HepG2 (cell line): ENCODE data around the gene TEAD3. TPM values are rescaled to one million over a fixed set of nuclear protein-coding genes. Genes with fewer than 3 reads are reported as not detected.

Experiments
- ATAC-seq: fragments of 200-7000 bp; cut with Tn5 transposase; 3 replicates; pipeline ENCODE4 v1.9.1; 2020; ENCODE audit warnings: mild to moderate bottlenecking, moderate library complexity
- BruUV-seq: library from RNA; stranded (reverse); fragments of 400-500 nt; replicated peaks from 2 replicates; lab custom pipeline; 2021; lab: Mats Ljungman, UMichigan
- CTCF ChIA-PET: fragments of 300-600 bp; formaldehyde crosslinking; extraction: SDS; loops from one replicate; lab custom pipeline; 2021; ENCODE audit warnings: low total read pairs, inconsistent platforms, low intra/inter-chr PET ratio; lab: Yijun Ruan, JAX
- POLR2A ChIA-PET: fragments of 350-600 bp; sonication (Branson Sonifier 250); formaldehyde crosslinking; loops from one replicate; lab custom pipeline; 2020; ENCODE audit warnings: antibody characterized with exemption, inconsistent platforms; lab: Yijun Ruan, JAX
- DNase-seq: peaks from one replicate; pipeline ENCODE4 v3.0.0-alpha.2; 2015; ENCODE audit warnings: low spot score
- FAIRE-seq: peaks from 3 replicates; lab custom pipeline; 2011; peaks lifted over from hg19 to GRCh38; lab: Jason Lieb, UNC
- H2AFZ ChIP-seq: one replicate; pipeline ENCODE4 v1.6.1; 2011; ENCODE audit warnings: low read length, inconsistent platforms
- H3K27ac ChIP-seq: fragments of 300-600 bp; 3 replicates; pipeline ENCODE4 v1.8.0; 2011; ENCODE audit warnings: mixed run types, mild to moderate bottlenecking, mixed read lengths, low read length, inconsistent platforms; ENCODE audit not compliant: insufficient read depth; ENCODE audit errors: extremely low read length
- H3K27me3 ChIP-seq, 2 experiments: fragments of 200-600 bp in 1 of 2; 2 replicates in 1 of 2; 3 replicates in 1 of 2; pipeline versions ENCODE4 v1.6.0 to v1.8.0; 2011; ENCODE audit warnings: low read length in 2 of 2, mild to moderate bottlenecking in 2 of 2, moderate library complexity in 2 of 2, inconsistent platforms in 1 of 2; ENCODE audit not compliant: insufficient read depth in 2 of 2, control insufficient read depth in 1 of 2
- H3K36me3 ChIP-seq, 2 experiments: fragments of 200-600 bp in 1 of 2; replicated peaks in 1 of 2; 2 replicates in 1 of 2; 3 replicates in 1 of 2; pipeline versions ENCODE4 v1.5.1 to v1.8.0; 2011; ENCODE audit warnings: low read length in 2 of 2, inconsistent platforms in 1 of 2; ENCODE audit not compliant: insufficient read depth in 2 of 2, control insufficient read depth in 1 of 2
- H3K4me1 ChIP-seq: 2 replicates; pipeline ENCODE4 v1.5.1; 2012; ENCODE audit warnings: low read length, inconsistent platforms; ENCODE audit not compliant: insufficient read depth
- H3K4me2 ChIP-seq: 2 replicates; pipeline ENCODE4 v1.6.0; 2011; ENCODE audit warnings: low read depth, low read length, inconsistent platforms
- H3K4me3 ChIP-seq, 3 experiments: fragments of 200-600 bp in 1 of 3; sonication (generic), shearing (Covaris generic) in 1 of 3; replicated peaks in 1 of 3; 2 replicates each; pipeline ENCODE4 v1.5.1; 2011 to 2016; ENCODE audit warnings: low read length in 3 of 3, inconsistent platforms in 2 of 3, low read depth in 2 of 3, mild to moderate bottlenecking in 2 of 3, control low read depth in 1 of 3, mixed read lengths in 1 of 3; ENCODE audit not compliant: insufficient read depth in 1 of 3
- H3K79me2 ChIP-seq: one replicate; pipeline ENCODE4 v1.6.1; 2011; ENCODE audit warnings: low read length, inconsistent platforms; ENCODE audit not compliant: insufficient read depth
- H3K9ac ChIP-seq: 2 replicates; pipeline ENCODE4 v1.6.0; 2011; ENCODE audit warnings: mild to moderate bottlenecking, low read depth, low read length, inconsistent platforms; ENCODE audit not compliant: insufficient read depth
- H3K9me3 ChIP-seq: 2 replicates; pipeline ENCODE4 v1.5.1; 2012; ENCODE audit warnings: mild to moderate bottlenecking, low read length
- H4K20me1 ChIP-seq: 2 replicates; pipeline ENCODE4 v1.6.0; 2011; ENCODE audit warnings: inconsistent platforms, mild to moderate bottlenecking, low read length, moderate library complexity; ENCODE audit not compliant: insufficient read depth
- HNRNPL ChIP-seq: fragments of 200-400 bp; formaldehyde crosslinking; IDR thresholded peaks from 2 replicates; pipeline ENCODE4 v1.6.1; 2017; ENCODE audit warnings: mild to moderate bottlenecking, low read depth, low read length
- NFATC3 ChIP-seq: sonication (generic); formaldehyde crosslinking; IDR thresholded peaks from 2 replicates; pipeline ENCODE4 v1.5.1; 2020; ENCODE audit warnings: mild to moderate bottlenecking, missing genetic modification reagents
- ZNF251 ChIP-seq: sonication (generic); formaldehyde crosslinking; IDR thresholded peaks from 2 replicates; pipeline ENCODE4 v1.9.0; 2021; ENCODE audit warnings: mild to moderate bottlenecking, missing genetic modification reagents
- ZNF501 ChIP-seq: sonication (generic); formaldehyde crosslinking; IDR thresholded peaks from 2 replicates; pipeline ENCODE4 v1.5.1; 2020; ENCODE audit warnings: mild to moderate bottlenecking, moderate library complexity, missing genetic modification reagents
- whole genome bisulfite sequencing: methylation state at CpG from one replicate; pipeline ENCODE4 v1.1.6; 2017; ENCODE audit warnings: low lambda C conversion rate; 5-methylcytosine and 5-hydroxymethylcytosine counted together
- in situ Hi-C: cut with HindIII; loops from 2 replicates; pipeline ENCODE4 v1.10.0; 2017; ENCODE audit warnings: low pct_unique_long_range_greater_than_20kb; ENCODE audit not compliant: extremely low pct_ligation_motif_present
- intact Hi-C: fragments of 100-400 bp; cut with micrococcal nuclease; formaldehyde crosslinking; loops from one replicate; pipeline ENCODE4 v1.10.0; 2022; ENCODE audit not compliant: unreplicated experiment
- polyA plus RNA-seq, 8 experiments: library from polyadenylated mRNA; depleted of rRNA in 3 of 8; stranded (reverse) in 7 of 8; unstranded in 1 of 8; fragments of >200 nt; fragmentation: Illumina TruSeq in 4 of 8; extraction: Trizol in 4 of 8; gene quantifications; 2 replicates each; pipeline versions ENCODE4 v1.2.1 to v1.2.3, GENCODE V29; 2011 to 2016; ENCODE audit warnings: low read depth in 4 of 8, missing spikeins in 1 of 8, mixed read lengths in 1 of 8; ENCODE audit not compliant: insufficient read depth in 1 of 8
- total RNA-seq, 5 experiments: library from RNA; depleted of rRNA; stranded (reverse); fragments of >200 nt; fragmentation: Illumina TruSeq; extraction: Trizol; gene quantifications; 2 replicates each; pipeline ENCODE4 v1.2.3, GENCODE V29; 2016; ENCODE audit warnings: low read depth in 1 of 5
- TF ChIP-seq, protein P1 (sequence below): sonication (generic); formaldehyde crosslinking; IDR thresholded peaks from 2 replicates; pipeline ENCODE4 v1.5.1; 2020; ENCODE audit warnings: missing genetic modification reagents, mild to moderate bottlenecking, borderline replicate concordance
- TF ChIP-seq, protein P2 (sequence below): sonication (generic); formaldehyde crosslinking; IDR thresholded peaks from 2 replicates; pipeline ENCODE4 v1.5.1; 2020; ENCODE audit warnings: mild to moderate bottlenecking, missing genetic modification reagents, moderate library complexity

TEAD3 gene
- total and polyA plus RNA-seq, 2 of the 13 experiments (the other 11 are each of a cell fraction or from before 2014, with no cell fraction given), result 15.1 to 16.5 TPM

DNA sequence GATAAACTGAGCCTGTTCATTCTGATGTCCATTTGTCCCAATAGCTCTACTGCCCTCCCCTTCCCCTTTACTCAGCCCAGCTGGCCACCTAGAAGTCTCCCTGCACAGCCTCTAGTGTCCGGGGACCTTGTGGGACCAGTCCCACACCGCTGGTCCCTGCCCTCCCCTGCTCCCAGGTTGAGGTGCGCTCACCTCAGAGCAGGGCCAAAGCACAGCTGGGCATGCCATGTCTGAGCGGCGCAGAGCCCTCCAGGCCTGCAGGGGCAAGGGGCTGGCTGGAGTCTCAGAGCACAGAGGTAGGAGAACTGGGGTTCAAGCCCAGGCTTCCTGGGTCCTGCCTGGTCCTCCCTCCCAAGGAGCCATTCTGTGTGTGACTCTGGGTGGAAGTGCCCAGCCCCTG is 69.4 kb downstream of the TEAD3 start:
- FAIRE-seq (no peak), DNase-seq (no peak)
- Histone ChIP-seq H3K4me1 (peaks cover 30% of the 10 kb centered on the region), H3K27me3 (no peaks in the 10 kb centered on the region), H3K4me2 (no peak overlapping the region), H4K20me1 (no peaks in the 10 kb centered on the region), H3K9me3 (peaks cover 9% of the 10 kb centered on the region), H3K4me3 (no peak overlapping the region)
- in situ Hi-C loops, result no loop called here
- intact Hi-C loops, result no loop called here
- 88% methylated on average over 5 of the region's 5 CpGs for WGBS
- TF ChIP-seq NFATC3 (CRISPR knock-in tag) (no peak), ZNF501 (CRISPR knock-in tag) (0 out of 2 replicates have a peak, but pooled peaks have one; percentile 1), HNRNPL (0 out of 2 replicates have a peak, but pooled peaks have one; percentile 20)
- TF ChIP-seq, protein P1, sequence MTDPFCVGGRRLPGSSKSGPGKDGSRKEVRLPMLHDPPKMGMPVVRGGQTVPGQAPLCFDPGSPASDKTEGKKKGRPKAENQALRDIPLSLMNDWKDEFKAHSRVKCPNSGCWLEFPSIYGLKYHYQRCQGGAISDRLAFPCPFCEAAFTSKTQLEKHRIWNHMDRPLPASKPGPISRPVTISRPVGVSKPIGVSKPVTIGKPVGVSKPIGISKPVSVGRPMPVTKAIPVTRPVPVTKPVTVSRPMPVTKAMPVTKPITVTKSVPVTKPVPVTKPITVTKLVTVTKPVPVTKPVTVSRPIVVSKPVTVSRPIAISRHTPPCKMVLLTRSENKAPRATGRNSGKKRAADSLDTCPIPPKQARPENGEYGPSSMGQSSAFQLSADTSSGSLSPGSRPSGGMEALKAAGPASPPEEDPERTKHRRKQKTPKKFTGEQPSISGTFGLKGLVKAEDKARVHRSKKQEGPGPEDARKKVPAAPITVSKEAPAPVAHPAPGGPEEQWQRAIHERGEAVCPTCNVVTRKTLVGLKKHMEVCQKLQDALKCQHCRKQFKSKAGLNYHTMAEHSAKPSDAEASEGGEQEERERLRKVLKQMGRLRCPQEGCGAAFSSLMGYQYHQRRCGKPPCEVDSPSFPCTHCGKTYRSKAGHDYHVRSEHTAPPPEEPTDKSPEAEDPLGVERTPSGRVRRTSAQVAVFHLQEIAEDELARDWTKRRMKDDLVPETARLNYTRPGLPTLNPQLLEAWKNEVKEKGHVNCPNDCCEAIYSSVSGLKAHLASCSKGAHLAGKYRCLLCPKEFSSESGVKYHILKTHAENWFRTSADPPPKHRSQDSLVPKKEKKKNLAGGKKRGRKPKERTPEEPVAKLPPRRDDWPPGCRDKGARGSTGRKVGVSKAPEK (CRISPR knock-in tag), result 0 out of 2 replicates have a peak, but pooled peaks have one; percentile 40
- TF ChIP-seq, all 625 proteins: peak for 3
- CTCF ChIA-PET, result no interaction called here
- no TSS peak for BruUV-seq
- Histone ChIP-seq H2AFZ (no peak overlapping the region), H3K79me2 (no peaks in the 10 kb centered on the region), H3K36me3 (peaks cover 0 to 12% of the 10 kb centered on the region in 2 experiments; a peak in 2 of 5 replicates), H3K9ac (no peak overlapping the region), H3K27ac (no peak overlapping the region)
- POLR2A ChIA-PET, result interaction anchor here (1.0 to 2.3 kb wide), 3 partner anchors 8 to 22 kb away, joined by 3 to 13 read pairs (median 7); no protein-coding TSS in a partner anchor
- peak; percentile 4; the same call in 2 of the 3 replicates for ATAC-seq

DNA sequence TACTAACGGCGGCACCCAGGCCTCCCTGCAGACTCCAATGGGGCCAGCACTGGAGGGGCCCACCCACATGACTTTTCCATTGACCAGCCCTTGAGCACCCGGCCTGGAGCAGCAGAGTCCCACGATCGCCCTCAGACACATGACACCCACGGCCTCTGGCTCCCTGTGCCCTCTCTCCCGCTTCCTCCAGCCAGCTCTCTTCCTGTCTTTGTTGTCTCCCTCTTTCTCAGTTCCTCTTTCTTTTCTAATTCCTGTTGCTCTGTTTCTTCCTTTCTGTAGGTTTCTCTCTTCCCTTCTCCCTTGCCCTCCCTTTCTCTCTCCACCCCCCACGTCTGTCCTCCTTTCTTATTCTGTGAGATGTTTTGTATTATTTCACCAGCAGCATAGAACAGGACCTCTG is 70.8 kb downstream of the TEAD3 start:
- H3K27ac ChIP-seq, result no peak overlapping the region
- no peak overlapping the region for H3K9ac ChIP-seq
- CTCF ChIA-PET, result no interaction called here
- POLR2A ChIA-PET, result no interaction called here
- 80% methylated on average over 8 of the region's 8 CpGs for WGBS
- no peak overlapping the region for H2AFZ ChIP-seq
- BruUV-seq, result no TSS peak
- H3K9me3 ChIP-seq, result peaks cover 9% of the 10 kb centered on the region
- FAIRE-seq (no peak), DNase-seq (no peak), ATAC-seq (no peak)
- peaks cover 25% of the 10 kb centered on the region for H3K4me1 ChIP-seq
- TF ChIP-seq, protein P2, sequence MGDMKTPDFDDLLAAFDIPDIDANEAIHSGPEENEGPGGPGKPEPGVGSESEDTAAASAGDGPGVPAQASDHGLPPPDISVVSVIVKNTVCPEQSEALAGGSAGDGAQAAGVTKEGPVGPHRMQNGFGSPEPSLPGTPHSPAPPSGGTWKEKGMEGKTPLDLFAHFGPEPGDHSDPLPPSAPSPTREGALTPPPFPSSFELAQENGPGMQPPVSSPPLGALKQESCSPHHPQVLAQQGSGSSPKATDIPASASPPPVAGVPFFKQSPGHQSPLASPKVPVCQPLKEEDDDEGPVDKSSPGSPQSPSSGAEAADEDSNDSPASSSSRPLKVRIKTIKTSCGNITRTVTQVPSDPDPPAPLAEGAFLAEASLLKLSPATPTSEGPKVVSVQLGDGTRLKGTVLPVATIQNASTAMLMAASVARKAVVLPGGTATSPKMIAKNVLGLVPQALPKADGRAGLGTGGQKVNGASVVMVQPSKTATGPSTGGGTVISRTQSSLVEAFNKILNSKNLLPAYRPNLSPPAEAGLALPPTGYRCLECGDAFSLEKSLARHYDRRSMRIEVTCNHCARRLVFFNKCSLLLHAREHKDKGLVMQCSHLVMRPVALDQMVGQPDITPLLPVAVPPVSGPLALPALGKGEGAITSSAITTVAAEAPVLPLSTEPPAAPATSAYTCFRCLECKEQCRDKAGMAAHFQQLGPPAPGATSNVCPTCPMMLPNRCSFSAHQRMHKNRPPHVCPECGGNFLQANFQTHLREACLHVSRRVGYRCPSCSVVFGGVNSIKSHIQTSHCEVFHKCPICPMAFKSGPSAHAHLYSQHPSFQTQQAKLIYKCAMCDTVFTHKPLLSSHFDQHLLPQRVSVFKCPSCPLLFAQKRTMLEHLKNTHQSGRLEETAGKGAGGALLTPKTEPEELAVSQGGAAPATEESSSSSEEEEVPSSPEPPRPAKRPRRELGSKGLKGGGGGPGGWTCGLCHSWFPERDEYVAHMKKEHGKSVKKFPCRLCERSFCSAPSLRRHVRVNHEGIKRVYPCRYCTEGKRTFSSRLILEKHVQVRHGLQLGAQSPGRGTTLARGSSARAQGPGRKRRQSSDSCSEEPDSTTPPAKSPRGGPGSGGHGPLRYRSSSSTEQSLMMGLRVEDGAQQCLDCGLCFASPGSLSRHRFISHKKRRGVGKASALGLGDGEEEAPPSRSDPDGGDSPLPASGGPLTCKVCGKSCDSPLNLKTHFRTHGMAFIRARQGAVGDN (CRISPR knock-in tag), result peak; percentile 21; the same call in 1 of the 2 replicates
- no peak for TF ChIP-seq ZNF251 (CRISPR knock-in tag)
- no peak overlapping the region for H3K4me3 ChIP-seq
- no peak overlapping the region for H3K4me2 ChIP-seq
- H3K79me2 ChIP-seq, result no peaks in the 10 kb centered on the region
- H3K36me3 ChIP-seq, result peaks cover 1 to 21% of the 10 kb centered on the region in 2 experiments; a peak in 3 of 5 replicates
- no peaks in the 10 kb centered on the region for H4K20me1 ChIP-seq
- H3K27me3 ChIP-seq, result no peaks in the 10 kb centered on the region
- in situ Hi-C loops (no loop called here), intact Hi-C loops (no loop called here)
